Measurements from ENCODE around the gene VIL1. TPM values are rescaled to one million over a fixed set of nuclear protein-coding genes. Genes with fewer than 3 reads are reported as not detected.

VIL1 gene
- total RNA-seq, 1 experiment from 2014 or later, result 0.49 TPM

DNA sequence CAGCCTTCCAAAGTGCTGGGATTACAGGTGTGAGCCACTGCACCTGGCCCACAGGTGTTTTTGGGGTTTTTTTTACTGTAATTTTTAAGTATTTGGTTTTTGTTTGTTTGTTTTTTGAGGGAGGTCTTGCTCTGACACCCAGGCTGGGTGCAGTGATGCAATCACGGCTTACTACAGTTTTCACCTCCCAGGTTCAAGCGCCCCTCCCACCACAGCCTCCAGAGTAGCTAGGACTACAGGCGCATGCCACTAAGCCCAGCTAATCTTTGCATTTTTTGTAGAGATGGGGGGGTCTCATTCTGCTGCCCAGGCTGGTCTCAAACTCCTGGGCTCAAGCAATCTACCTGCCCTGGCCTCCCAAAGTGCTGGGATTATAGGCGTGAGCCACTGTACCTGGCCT is 44.1 kb upstream of the VIL1 start:
- POLR2A ChIA-PET, result no interaction called here
- H3K36me3 ChIP-seq (ENCODE audit: control insufficient read depth in 1 of 2, insufficient read depth in 2 of 2, low read length in 2 of 2), result no peaks in the 10 kb centered on the region
- BruUV-seq (replicated peaks), result no TSS peak
- H3K27me3 ChIP-seq (ENCODE audit: insufficient read depth, low read length), result no peaks in the 10 kb centered on the region
- no peaks in the 10 kb centered on the region for H3K79me2 ChIP-seq (ENCODE audit: insufficient read depth, low read length)
- no peak overlapping the region for H3K4me2 ChIP-seq (ENCODE audit: low read length)
- no peaks in the 10 kb centered on the region for H4K20me1 ChIP-seq (ENCODE audit: insufficient read depth)
- intact Hi-C loops (cut with micrococcal nuclease), result no loop called here
- CTCF ChIA-PET, result no interaction called here
- no peak overlapping the region for H3K4me3 ChIP-seq (replicated peaks in 1 of 2; ENCODE audit: low read depth in 1 of 2, low read length in 2 of 2)
- H3K9me3 ChIP-seq (ENCODE audit: control insufficient read depth in 1 of 2, insufficient read depth in 1 of 2, low read depth in 1 of 2, low read length in 2 of 2), result no peaks in the 10 kb centered on the region
- DNase-seq (ENCODE audit: low read depth, low spot score) (no peak), ATAC-seq (no peak)
- TF ChIP-seq EGR1 (IDR thresholded peaks at IDR 0.05; ENCODE audit: low read depth) (no peak), POLR2AphosphoS5 (IDR thresholded peaks at IDR 0.05; ENCODE audit: low read depth, low read length) (no peak), POLR2A (IDR thresholded peaks at IDR 0.05; ENCODE audit: borderline replicate concordance, extremely low read depth, insufficient read depth, insufficient read length) (no peak), SIN3A (IDR thresholded peaks at IDR 0.05; ENCODE audit: low read depth) (no peak), EZH2 (IDR thresholded peaks at IDR 0.05) (no peak)
- H3K27ac ChIP-seq (ENCODE audit: low read depth, low read length), result no peak overlapping the region
- no peak overlapping the region for H2AFZ ChIP-seq (ENCODE audit: low read depth, low read length, poor library complexity, severe bottlenecking)
- H3K9ac ChIP-seq (ENCODE audit: low read length), result no peak overlapping the region
- H3K4me1 ChIP-seq (ENCODE audit: control insufficient read depth in 1 of 2, insufficient read depth in 2 of 2, low read length in 2 of 2), result no peaks in the 10 kb centered on the region
- RAD21 ChIA-PET (ENCODE audit: low non-redundant PET in 1 of 2, low total read pairs in 2 of 2, uncharacterized antibody in 2 of 2, unreplicated experiment in 2 of 2), result no interaction called here
- H3K9me2 ChIP-seq (ENCODE audit: insufficient read depth), result no peaks in the 10 kb centered on the region

DNA sequence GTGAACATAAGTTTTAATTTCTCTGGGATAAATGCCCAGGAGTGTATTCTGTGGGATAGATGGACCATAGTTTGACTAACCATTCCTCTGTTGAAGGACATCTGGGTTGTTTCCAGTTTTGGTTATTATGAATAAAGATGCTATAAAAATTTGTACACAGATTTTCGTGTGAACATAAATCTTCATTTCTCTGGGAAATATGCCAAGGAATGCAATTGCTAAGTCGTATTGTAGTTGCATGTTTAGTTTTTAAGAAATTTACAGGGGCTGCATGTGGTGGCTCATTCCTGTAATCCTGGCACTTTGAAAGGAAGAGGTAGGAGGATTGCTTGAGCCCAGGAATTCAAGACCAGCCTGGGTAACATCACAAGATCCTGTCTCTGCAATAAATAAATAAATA is 43.7 kb upstream of the VIL1 start:
- Histone ChIP-seq H2AFZ (ENCODE audit: low read depth, low read length, poor library complexity, severe bottlenecking) (no peak overlapping the region), H3K36me3 (ENCODE audit: control insufficient read depth in 1 of 2, insufficient read depth in 2 of 2, low read length in 2 of 2) (no peaks in the 10 kb centered on the region), H3K79me2 (ENCODE audit: insufficient read depth, low read length) (no peaks in the 10 kb centered on the region), H3K27me3 (ENCODE audit: insufficient read depth, low read length) (no peaks in the 10 kb centered on the region), H3K9ac (ENCODE audit: low read length) (no peak overlapping the region), H3K27ac (ENCODE audit: low read depth, low read length) (no peak overlapping the region), H4K20me1 (ENCODE audit: insufficient read depth) (no peaks in the 10 kb centered on the region), H3K9me3 (ENCODE audit: control insufficient read depth in 1 of 2, insufficient read depth in 1 of 2, low read depth in 1 of 2, low read length in 2 of 2) (no peaks in the 10 kb centered on the region), H3K9me2 (ENCODE audit: insufficient read depth) (no peaks in the 10 kb centered on the region), H3K4me1 (ENCODE audit: control insufficient read depth in 1 of 2, insufficient read depth in 2 of 2, low read length in 2 of 2) (no peaks in the 10 kb centered on the region), H3K4me3 (replicated peaks in 1 of 2; ENCODE audit: low read depth in 1 of 2, low read length in 2 of 2) (no peak overlapping the region), H3K4me2 (ENCODE audit: low read length) (no peak overlapping the region)
- TF ChIP-seq ZFX (IDR thresholded peaks at IDR 0.05), result no peak
- TF ChIP-seq, protein P1, sequence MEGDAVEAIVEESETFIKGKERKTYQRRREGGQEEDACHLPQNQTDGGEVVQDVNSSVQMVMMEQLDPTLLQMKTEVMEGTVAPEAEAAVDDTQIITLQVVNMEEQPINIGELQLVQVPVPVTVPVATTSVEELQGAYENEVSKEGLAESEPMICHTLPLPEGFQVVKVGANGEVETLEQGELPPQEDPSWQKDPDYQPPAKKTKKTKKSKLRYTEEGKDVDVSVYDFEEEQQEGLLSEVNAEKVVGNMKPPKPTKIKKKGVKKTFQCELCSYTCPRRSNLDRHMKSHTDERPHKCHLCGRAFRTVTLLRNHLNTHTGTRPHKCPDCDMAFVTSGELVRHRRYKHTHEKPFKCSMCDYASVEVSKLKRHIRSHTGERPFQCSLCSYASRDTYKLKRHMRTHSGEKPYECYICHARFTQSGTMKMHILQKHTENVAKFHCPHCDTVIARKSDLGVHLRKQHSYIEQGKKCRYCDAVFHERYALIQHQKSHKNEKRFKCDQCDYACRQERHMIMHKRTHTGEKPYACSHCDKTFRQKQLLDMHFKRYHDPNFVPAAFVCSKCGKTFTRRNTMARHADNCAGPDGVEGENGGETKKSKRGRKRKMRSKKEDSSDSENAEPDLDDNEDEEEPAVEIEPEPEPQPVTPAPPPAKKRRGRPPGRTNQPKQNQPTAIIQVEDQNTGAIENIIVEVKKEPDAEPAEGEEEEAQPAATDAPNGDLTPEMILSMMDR (IDR thresholded peaks at IDR 0.05 in 2 of 3, conservative IDR thresholded peaks at IDR 0.05 in 1 of 3; ENCODE audit: borderline replicate concordance in 1 of 3, insufficient read depth in 1 of 3, low read depth in 2 of 3, low read length in 2 of 3), result no peak
- TF ChIP-seq, protein P2, sequence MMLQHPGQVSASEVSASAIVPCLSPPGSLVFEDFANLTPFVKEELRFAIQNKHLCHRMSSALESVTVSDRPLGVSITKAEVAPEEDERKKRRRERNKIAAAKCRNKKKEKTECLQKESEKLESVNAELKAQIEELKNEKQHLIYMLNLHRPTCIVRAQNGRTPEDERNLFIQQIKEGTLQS (IDR thresholded peaks at IDR 0.05), result no peak
- TF ChIP-seq, protein P3, sequence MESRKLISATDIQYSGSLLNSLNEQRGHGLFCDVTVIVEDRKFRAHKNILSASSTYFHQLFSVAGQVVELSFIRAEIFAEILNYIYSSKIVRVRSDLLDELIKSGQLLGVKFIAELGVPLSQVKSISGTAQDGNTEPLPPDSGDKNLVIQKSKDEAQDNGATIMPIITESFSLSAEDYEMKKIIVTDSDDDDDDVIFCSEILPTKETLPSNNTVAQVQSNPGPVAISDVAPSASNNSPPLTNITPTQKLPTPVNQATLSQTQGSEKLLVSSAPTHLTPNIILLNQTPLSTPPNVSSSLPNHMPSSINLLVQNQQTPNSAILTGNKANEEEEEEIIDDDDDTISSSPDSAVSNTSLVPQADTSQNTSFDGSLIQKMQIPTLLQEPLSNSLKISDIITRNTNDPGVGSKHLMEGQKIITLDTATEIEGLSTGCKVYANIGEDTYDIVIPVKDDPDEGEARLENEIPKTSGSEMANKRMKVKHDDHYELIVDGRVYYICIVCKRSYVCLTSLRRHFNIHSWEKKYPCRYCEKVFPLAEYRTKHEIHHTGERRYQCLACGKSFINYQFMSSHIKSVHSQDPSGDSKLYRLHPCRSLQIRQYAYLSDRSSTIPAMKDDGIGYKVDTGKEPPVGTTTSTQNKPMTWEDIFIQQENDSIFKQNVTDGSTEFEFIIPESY (IDR thresholded peaks at IDR 0.05; ENCODE audit: extremely low read depth, insufficient replicate concordance, low read length), result no peak
- TF ChIP-seq SIN3A (IDR thresholded peaks at IDR 0.05; ENCODE audit: low read depth), result no peak
- TF ChIP-seq, protein P4, sequence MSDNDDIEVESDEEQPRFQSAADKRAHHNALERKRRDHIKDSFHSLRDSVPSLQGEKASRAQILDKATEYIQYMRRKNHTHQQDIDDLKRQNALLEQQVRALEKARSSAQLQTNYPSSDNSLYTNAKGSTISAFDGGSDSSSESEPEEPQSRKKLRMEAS (IDR thresholded peaks at IDR 0.05), result no peak
- no peak for TF ChIP-seq POLR2A (IDR thresholded peaks at IDR 0.05; ENCODE audit: borderline replicate concordance, extremely low read depth, insufficient read depth, insufficient read length)
- no peak for TF ChIP-seq ELF1 (IDR thresholded peaks at IDR 0.05; ENCODE audit: borderline replicate concordance, low read depth)
- no peak for TF ChIP-seq FOSL1 (IDR thresholded peaks at IDR 0.05; ENCODE audit: low read depth)
- no peak for TF ChIP-seq CEBPB (IDR thresholded peaks at IDR 0.05; ENCODE audit: low read depth)
- TF ChIP-seq CBX3 (IDR thresholded peaks at IDR 0.05; ENCODE audit: low read depth), result no peak
- no peak for TF ChIP-seq POLR2AphosphoS5 (IDR thresholded peaks at IDR 0.05; ENCODE audit: low read depth, low read length)
- no peak for TF ChIP-seq EGR1 (IDR thresholded peaks at IDR 0.05; ENCODE audit: low read depth)
- no peak for TF ChIP-seq YY1 (IDR thresholded peaks at IDR 0.05; ENCODE audit: extremely low read depth, insufficient replicate concordance, low read depth, low read length)
- no peak for TF ChIP-seq EZH2phosphoT487 (IDR thresholded peaks at IDR 0.05; ENCODE audit: borderline replicate concordance)
- no peak for TF ChIP-seq ZNF274 (IDR thresholded peaks at IDR 0.05; ENCODE audit: low read depth, low read length)
- intact Hi-C loops (cut with micrococcal nuclease), result no loop called here
- DNase-seq (ENCODE audit: low read depth, low spot score) (no peak), ATAC-seq (no peak)
- POLR2A ChIA-PET, result no interaction called here
- CTCF ChIA-PET, result no interaction called here
- RAD21 ChIA-PET (ENCODE audit: low non-redundant PET in 1 of 2, low total read pairs in 2 of 2, uncharacterized antibody in 2 of 2, unreplicated experiment in 2 of 2), result no interaction called here
- BruUV-seq (replicated peaks), result no TSS peak
